ENCODE data around the gene GRIN2D. TPM values are rescaled to one million over a fixed set of nuclear protein-coding genes. Genes with fewer than 3 reads are reported as not detected.

GRIN2D gene
- total RNA-seq (2014; rRNA removed; shearing (Covaris generic)), result 0.03 TPM in 1 of 2 replicates, not detected in the other

GRCh38 chr19:48393559-48394330 is at the start of gene GRIN2D:
TSS of gene GRIN2D (plus strand) at chr19:48393668. CDS start at chr19:48398393, 4,725 bp downstream.
- DNase-seq, result peak; percentile 34 to 44
- no peak within 1 kb of the TSS for H3K27ac ChIP-seq
- H3K4me3 ChIP-seq, result peak within 1 kb of the TSS; percentile 23; the same call in 1 of the 2 replicates
- no peaks in the 10 kb centered on the region for H3K9me3 ChIP-seq (replicated peaks)
- H3K4me1 ChIP-seq, result peaks cover 13% of the 10 kb centered on the region; the same call in 1 of the 2 replicates
- peaks cover 43% of the 10 kb centered on the region for H3K27me3 ChIP-seq
- peaks cover 6% of the 10 kb centered on the region; the same call in 1 of the 2 replicates for H3K36me3 ChIP-seq

GRCh38 chr19:48344892-48345291 is 48.6 kb upstream of the GRIN2D start:
- no peak for DNase-seq
- no peaks in the 10 kb centered on the region for H3K36me3 ChIP-seq
- H3K4me1 ChIP-seq, result no peaks in the 10 kb centered on the region
- no peaks in the 10 kb centered on the region for H3K9me3 ChIP-seq (replicated peaks)
- H3K27me3 ChIP-seq, result no peaks in the 10 kb centered on the region
- no peak overlapping the region for H3K27ac ChIP-seq
- no peak overlapping the region for H3K4me3 ChIP-seq

- Histone ChIP-seq H3K4me3 (no peak overlapping the region), H3K4me1 (no peaks in the 10 kb centered on the region), H3K27ac (no peak overlapping the region), H3K36me3 (no peaks in the 10 kb centered on the region), H3K27me3 (no peaks in the 10 kb centered on the region), H3K9me3 (replicated peaks) (no peaks in the 10 kb centered on the region)
- DNase-seq, result no peak
Observed at GRCh38 chr19:48346191-48346590, 47.3 kb upstream of the GRIN2D start.

- Histone ChIP-seq H3K36me3 (no peaks in the 10 kb centered on the region), H3K9me3 (replicated peaks) (no peaks in the 10 kb centered on the region), H3K4me3 (no peak overlapping the region), H3K27me3 (no peaks in the 10 kb centered on the region), H3K4me1 (no peaks in the 10 kb centered on the region), H3K27ac (no peak overlapping the region)
- DNase-seq, result no peak
Observed at GRCh38 chr19:48348045-48348444, 45.4 kb upstream of the GRIN2D start.

GRCh38 chr19:48348737-48349136 is 44.7 kb upstream of the GRIN2D start:
- DNase-seq, result no peak
- Histone ChIP-seq H3K27ac (no peak overlapping the region), H3K4me3 (no peak overlapping the region), H3K9me3 (replicated peaks) (no peaks in the 10 kb centered on the region), H3K4me1 (no peaks in the 10 kb centered on the region), H3K27me3 (no peaks in the 10 kb centered on the region), H3K36me3 (no peaks in the 10 kb centered on the region)

GRCh38 chr19:48350856-48351255 is 42.6 kb upstream of the GRIN2D start:
- 0 out of 2 replicates have a peak, but pooled peaks cover 4% of the 10 kb centered on the region for H3K4me1 ChIP-seq
- no peaks in the 10 kb centered on the region for H3K9me3 ChIP-seq (replicated peaks)
- no peak overlapping the region for H3K27ac ChIP-seq
- H3K27me3 ChIP-seq, result no peaks in the 10 kb centered on the region
- DNase-seq, result no peak
- H3K4me3 ChIP-seq, result no peak overlapping the region
- no peaks in the 10 kb centered on the region for H3K36me3 ChIP-seq

GRCh38 chr19:48351341-48351752 is 42.1 kb upstream of the GRIN2D start:
- Histone ChIP-seq H3K36me3 (no peaks in the 10 kb centered on the region), H3K4me3 (no peak overlapping the region), H3K27ac (no peak overlapping the region), H3K4me1 (0 out of 2 replicates have a peak, but pooled peaks cover 4% of the 10 kb centered on the region), H3K27me3 (no peaks in the 10 kb centered on the region), H3K9me3 (replicated peaks) (no peaks in the 10 kb centered on the region)
- DNase-seq, result peak; percentile 70 to 81

GRCh38 chr19:48353677-48354076 is 39.8 kb upstream of the GRIN2D start:
- H3K27me3 ChIP-seq, result no peaks in the 10 kb centered on the region
- no peak for DNase-seq
- no peak overlapping the region for H3K4me3 ChIP-seq
- no peaks in the 10 kb centered on the region for H3K36me3 ChIP-seq
- H3K4me1 ChIP-seq, result 0 out of 2 replicates have a peak, but pooled peaks cover 4% of the 10 kb centered on the region
- H3K9me3 ChIP-seq (replicated peaks), result no peaks in the 10 kb centered on the region
- no peak overlapping the region for H3K27ac ChIP-seq

GRCh38 chr19:48354332-48354992 is 39.0 kb upstream of the GRIN2D start:
- H3K4me3 ChIP-seq, result no peak overlapping the region
- H3K27ac ChIP-seq, result no peak overlapping the region
- H3K36me3 ChIP-seq, result no peaks in the 10 kb centered on the region
- DNase-seq, result peak; percentile 60 to 66
- 0 out of 2 replicates have a peak, but pooled peaks cover 4% of the 10 kb centered on the region for H3K4me1 ChIP-seq
- no peaks in the 10 kb centered on the region for H3K9me3 ChIP-seq (replicated peaks)
- no peaks in the 10 kb centered on the region for H3K27me3 ChIP-seq

GRCh38 chr19:48355365-48355954 is 38.0 kb upstream of the GRIN2D start:
- H3K27ac ChIP-seq, result no peak overlapping the region
- H3K4me3 ChIP-seq, result no peak overlapping the region
- no peaks in the 10 kb centered on the region for H3K36me3 ChIP-seq
- 0 out of 2 replicates have a peak, but pooled peaks cover 4% of the 10 kb centered on the region for H3K4me1 ChIP-seq
- no peaks in the 10 kb centered on the region for H3K27me3 ChIP-seq
- no peak for DNase-seq
- no peaks in the 10 kb centered on the region for H3K9me3 ChIP-seq (replicated peaks)

- Histone ChIP-seq H3K4me3 (no peak overlapping the region), H3K27ac (no peak overlapping the region), H3K36me3 (no peaks in the 10 kb centered on the region), H3K27me3 (no peaks in the 10 kb centered on the region), H3K9me3 (replicated peaks) (no peaks in the 10 kb centered on the region), H3K4me1 (0 out of 2 replicates have a peak, but pooled peaks cover 4% of the 10 kb centered on the region)
- DNase-seq, result no peak
Observed at GRCh38 chr19:48359123-48359522, 34.3 kb upstream of the GRIN2D start.

- DNase-seq, result no peak
- no peaks in the 10 kb centered on the region for H3K4me1 ChIP-seq
- no peaks in the 10 kb centered on the region for H3K27me3 ChIP-seq
- no peak overlapping the region for H3K4me3 ChIP-seq
- no peaks in the 10 kb centered on the region for H3K9me3 ChIP-seq (replicated peaks)
- H3K36me3 ChIP-seq, result no peaks in the 10 kb centered on the region
- no peak overlapping the region for H3K27ac ChIP-seq
Observed at GRCh38 chr19:48361912-48362311, 31.6 kb upstream of the GRIN2D start.

- Histone ChIP-seq H3K27ac (peak overlapping the region; percentile 39), H3K4me3 (peak overlapping the region; percentile 55), H3K36me3 (no peaks in the 10 kb centered on the region), H3K27me3 (no peaks in the 10 kb centered on the region), H3K4me1 (no peaks in the 10 kb centered on the region), H3K9me3 (replicated peaks) (no peaks in the 10 kb centered on the region)
- DNase-seq, result peak; percentile 96 to 97
Observed at GRCh38 chr19:48362716-48363499, 30.6 kb upstream of the GRIN2D start.

GRCh38 chr19:48363500-48363809 is 30.0 kb upstream of the GRIN2D start:
- Histone ChIP-seq H3K4me3 (peak overlapping the region; percentile 55), H3K4me1 (peaks cover 1% of the 10 kb centered on the region), H3K9me3 (replicated peaks) (no peaks in the 10 kb centered on the region), H3K27ac (peak overlapping the region; percentile 39), H3K36me3 (no peaks in the 10 kb centered on the region), H3K27me3 (no peaks in the 10 kb centered on the region)
- peak in 1 of 2 experiments; percentile 31 for DNase-seq

Measured in SJCRH30 (cell line).